ENCODE measurements around the gene SPEM3.

The SPEM3 gene

GRCh38 chr17:7421186-7421585 lies 7.5 kb upstream of the SPEM3 start:
- no peak for DNase-seq (ENCODE audit: low read depth)

DNA sequence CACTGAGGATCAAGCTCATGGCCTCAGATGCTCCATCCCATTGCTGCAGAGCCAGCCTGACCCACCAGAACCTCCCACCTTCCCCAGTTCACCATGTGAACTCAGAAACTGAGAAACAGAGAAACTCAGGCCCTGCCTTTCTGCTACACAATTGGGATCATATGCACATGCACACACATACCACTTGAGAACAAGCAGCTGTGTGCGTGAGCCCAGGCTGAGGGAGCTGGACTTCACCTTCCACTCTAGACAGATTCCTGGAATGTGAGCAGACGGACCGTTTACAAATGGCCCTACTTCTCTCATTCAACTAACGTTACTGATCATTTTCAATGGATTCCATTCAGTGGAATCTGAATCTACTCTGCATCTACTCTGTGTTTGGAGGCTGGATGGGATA lies 5.0 kb upstream of the SPEM3 start:
- no peak for DNase-seq (ENCODE audit: low read depth)

DNA sequence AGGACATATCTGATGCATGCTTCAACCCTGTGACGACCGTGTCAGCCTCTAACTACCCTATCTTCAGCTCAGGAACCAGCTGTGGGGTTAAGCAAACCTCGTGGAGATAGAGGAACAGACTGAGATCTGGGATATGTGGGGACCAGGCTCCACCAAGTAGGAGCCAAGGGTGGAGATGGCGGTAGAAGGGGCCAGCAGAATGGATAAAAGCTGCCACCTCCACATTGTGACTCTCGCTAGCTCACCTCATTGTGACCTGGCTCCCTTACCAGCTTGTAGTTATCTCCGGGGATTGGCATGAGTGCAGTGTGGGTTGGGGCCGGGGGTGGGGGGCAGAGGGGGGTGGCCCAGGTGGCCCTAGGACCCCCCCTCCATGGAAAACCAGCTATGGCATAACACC lies 3.3 kb upstream of the SPEM3 start, which contains the start of gene SPEM2:
SPEM2 (plus strand) TSS at position 301 of the 400 bp plus-strand sequence; CDS start at position 374, 73 bp downstream.
- no peak for DNase-seq (ENCODE audit: low read depth)

- no peak for DNase-seq (ENCODE audit: low read depth)
Observed at GRCh38 chr17:7425756-7426155, 2.9 kb upstream of the SPEM3 start.

GRCh38 chr17:7426203-7426863 lies 2.3 kb upstream of the SPEM3 start:
- DNase-seq (ENCODE audit: low read depth): no peak

GRCh38 chr17:7426896-7427489 lies 1.7 kb upstream of the SPEM3 start:
- DNase-seq (ENCODE audit: low read depth): no peak

DNA sequence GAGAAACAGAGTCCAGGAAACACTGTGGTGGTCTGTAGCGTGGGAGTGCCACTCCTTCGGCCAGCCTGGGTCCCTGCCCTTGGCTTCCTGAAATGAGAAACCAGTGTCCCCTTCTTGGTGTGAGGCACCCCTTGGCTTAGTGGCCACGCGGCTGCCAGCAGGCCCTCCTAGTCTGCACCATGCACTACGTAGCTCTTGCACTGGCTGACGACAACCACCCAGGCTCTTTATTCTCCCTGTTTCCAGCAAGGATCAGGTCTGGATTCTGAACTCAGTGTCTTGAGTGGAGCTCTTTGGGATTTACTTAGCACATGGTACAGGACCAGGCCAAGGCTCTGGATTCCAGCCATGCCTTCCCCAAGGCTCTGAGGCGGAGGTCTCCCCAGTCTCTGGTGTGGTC lies 1.1 kb upstream of the SPEM3 start:
- no peak for DNase-seq (ENCODE audit: low read depth)

DNA sequence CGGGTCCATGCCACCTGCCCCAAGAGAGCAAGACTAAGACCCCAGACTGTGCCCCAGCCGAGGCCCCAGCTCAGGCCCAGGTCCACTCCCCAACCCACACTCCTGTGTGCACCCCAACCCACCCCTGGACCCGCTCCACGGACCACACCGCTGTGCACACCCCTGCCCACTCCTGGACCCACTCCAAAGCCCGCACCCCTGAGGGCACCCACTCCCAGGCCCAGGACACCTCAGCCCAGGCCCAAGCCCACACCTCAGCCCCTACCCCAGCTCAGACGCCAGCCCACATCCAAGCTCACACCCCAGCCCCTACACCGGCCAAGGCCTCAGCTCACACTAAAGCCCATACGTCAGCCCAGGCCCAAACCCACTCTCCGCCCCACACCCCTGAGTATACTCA lies 1.1 kb downstream of the SPEM3 start:
- no peak for DNase-seq (ENCODE audit: low read depth)

DNA sequence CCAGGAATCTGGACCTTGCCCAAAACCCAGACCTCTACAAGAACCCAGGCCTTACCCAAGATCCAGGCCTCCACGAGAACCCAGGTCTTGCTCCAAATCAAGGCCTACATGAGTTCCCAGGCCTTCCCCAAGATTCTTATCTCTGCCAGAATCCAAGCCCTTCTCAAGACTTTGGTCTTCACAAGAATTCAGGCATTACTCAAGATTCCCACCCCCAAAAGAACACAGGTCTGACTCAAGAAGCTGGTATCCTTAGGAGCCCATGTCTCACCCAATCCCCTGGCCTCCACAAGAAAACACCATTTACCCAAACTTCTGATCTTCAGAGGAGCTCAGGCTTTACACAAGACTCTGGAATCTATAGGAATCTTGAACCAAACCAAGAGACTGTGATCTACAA lies 2.6 kb downstream of the SPEM3 start:
- DNase-seq (ENCODE audit: low read depth): no peak

DNA sequence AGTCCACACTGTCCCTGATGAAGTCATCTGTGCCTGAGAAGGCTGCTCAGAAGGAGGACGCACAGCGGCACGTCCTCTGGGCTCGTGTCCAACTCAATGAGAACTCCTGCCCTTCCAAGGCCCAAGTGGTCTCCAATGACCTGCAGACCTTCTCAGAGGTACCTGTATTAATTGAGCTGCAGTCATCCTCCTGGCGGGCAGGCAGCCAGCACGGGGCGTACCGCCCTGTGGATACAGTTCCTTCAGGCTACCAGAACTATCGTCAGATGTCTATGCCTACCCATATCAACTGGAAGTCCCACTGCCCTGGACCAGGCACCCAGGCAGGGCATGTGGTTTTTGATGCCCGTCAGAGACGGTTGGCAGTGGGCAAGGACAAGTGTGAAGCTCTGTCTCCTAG lies 3.6 kb downstream of the SPEM3 start:
- no peak for DNase-seq (ENCODE audit: low read depth)

GRCh38 chr17:7435676-7436555 lies 7.3 kb downstream of the SPEM3 start:
- no peak for DNase-seq (ENCODE audit: low read depth)

- DNase-seq (ENCODE audit: low read depth): peak; percentile 72
Observed at GRCh38 chr17:7436556-7437368, 8.1 kb downstream of the SPEM3 start.

GRCh38 chr17:7437369-7437863 lies 8.8 kb downstream of the SPEM3 start:
- no peak for DNase-seq (ENCODE audit: low read depth)

GRCh38 chr17:7437950-7438614 lies 9.4 kb downstream of the SPEM3 start:
- DNase-seq (ENCODE audit: low read depth): no peak

DNA sequence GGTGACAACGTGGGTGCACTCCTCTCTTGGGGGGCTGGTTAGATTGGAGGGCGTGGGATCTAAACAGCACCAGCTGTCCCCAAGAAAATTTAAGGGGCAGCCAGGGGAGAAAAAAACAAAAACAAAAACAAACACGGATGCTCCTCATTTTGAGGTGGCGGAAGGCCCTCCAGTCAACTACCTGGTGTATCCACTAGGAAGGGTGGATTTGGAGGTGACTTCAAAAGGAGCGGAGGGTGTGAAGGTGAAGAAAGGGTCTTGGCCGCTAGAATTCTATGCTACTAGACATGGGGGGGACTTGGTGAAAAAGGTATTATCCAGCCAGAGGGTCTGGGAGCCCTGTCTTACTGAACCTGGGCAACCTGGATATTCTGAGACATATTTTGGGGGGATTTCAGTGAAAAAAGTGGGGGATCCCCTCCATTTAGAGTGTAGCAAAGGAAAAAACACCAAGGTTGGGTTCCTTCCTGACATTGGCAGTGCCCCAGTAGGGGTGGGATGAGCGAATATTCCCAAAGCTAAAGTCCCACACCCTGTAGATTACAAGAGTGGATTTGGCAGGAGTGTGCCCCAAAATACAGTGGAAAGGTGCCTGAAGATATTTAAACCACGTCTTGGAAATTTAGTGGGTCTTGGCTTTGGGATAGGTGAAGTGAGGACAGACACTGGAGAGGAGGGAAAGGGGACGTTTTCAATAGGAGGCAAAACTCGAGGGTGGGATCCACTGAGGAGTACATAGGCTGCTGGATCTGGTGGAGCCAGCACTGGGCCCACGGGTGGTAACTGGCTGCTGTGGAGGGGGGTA lies 10.2 kb downstream of the SPEM3 start:
- DNase-seq (ENCODE audit: low read depth): no peak

GRCh38 chr17:7439462-7440112 lies 10.9 kb downstream of the SPEM3 start, which contains the start of gene FGF11:
Gene FGF11 (plus strand): TSS chr17:7439512. CDS start chr17:7439621, 109 bp downstream.
- DNase-seq (ENCODE audit: low read depth): no peak

DNA sequence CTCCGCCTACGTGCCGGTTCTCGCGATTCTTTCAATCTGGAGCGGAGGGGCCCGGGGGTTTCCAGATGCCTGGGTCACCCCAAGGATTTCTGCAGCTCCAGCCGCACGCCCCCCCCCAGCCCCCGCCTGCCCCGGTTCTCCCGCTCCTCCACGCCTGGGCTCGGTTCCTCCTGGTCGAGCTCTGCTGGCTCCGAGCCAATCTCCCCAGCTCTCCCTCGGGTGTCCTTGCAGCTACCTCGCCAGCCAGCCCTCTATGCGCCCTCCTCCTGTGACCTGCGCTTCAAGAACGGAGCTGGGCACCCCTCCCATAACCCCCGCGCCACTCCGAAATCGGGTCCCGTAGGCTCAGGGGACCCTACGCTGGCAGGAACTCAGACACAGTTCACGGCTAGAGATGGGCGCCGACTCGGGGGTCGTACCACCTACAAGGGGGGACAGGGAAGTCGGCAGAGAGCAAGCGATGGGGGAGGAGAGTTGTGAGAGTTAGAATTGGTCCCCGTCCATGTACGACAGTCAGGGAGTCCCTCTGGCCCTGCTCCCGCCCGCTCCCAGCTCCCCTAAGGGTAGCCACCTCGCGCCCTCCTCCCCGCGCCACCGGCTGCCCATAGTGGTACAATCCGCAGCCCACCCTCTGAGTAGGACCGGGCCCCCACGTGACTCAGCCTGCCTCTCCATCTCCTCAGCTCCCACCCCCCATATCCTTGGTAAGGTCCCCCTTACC lies 11.6 kb downstream of the SPEM3 start:
- DNase-seq (ENCODE audit: low read depth): no peak

- DNase-seq (ENCODE audit: low read depth): peak; percentile 71
Observed at GRCh38 chr17:7440834-7441195, 12.2 kb downstream of the SPEM3 start.

- DNase-seq (ENCODE audit: low read depth): no peak
Observed at GRCh38 chr17:7441266-7441665, 12.6 kb downstream of the SPEM3 start.

All from iris pigment epithelial cell (primary cell).